CD4-positive, alpha-beta memory T cell (primary cell): ENCODE measurements around the gene CREBL2. TPM values are rescaled to one million over a fixed set of nuclear protein-coding genes. Genes with fewer than 3 reads are reported as not detected.

Source experiments
- CTCF ChIA-PET: fragments of 350-600 bp; sonication (Branson Sonifier 250); formaldehyde crosslinking; loops from one replicate; lab custom pipeline; 2021; ENCODE audit warnings: inconsistent platforms; ENCODE audit not compliant: partially characterized antibody; lab: Charles Lee
- POLR2A ChIA-PET: fragments of 350-600 bp; sonication (Branson Sonifier 250); formaldehyde crosslinking; loops from one replicate; lab custom pipeline; 2021; ENCODE audit not compliant: partially characterized antibody; lab: Charles Lee
- DNase-seq, 5 donors: peaks; one replicate each; pipeline versions ENCODE4 v3.0.0 to v3.0.0-alpha.2; 2020 to 2022; ENCODE audit warnings: mixed read lengths in 1 of 5
- H3K27ac ChIP-seq: one replicate; pipeline ENCODE4 v1.7.0; 2013; ENCODE audit warnings: low read depth, low read length
- H3K27me3 ChIP-seq: 2 replicates; pipeline ENCODE4 v1.7.0; 2013; ENCODE audit warnings: mild to moderate bottlenecking, low read length, moderate library complexity; ENCODE audit not compliant: insufficient read depth
- H3K36me3 ChIP-seq: 2 replicates; pipeline ENCODE4 v1.7.0; 2013; ENCODE audit warnings: mild to moderate bottlenecking, low read length, moderate library complexity; ENCODE audit not compliant: insufficient read depth
- H3K4me1 ChIP-seq: 2 replicates; pipeline ENCODE4 v1.7.0; 2013; ENCODE audit warnings: mild to moderate bottlenecking, low read length, moderate library complexity; ENCODE audit not compliant: insufficient read depth
- H3K4me3 ChIP-seq, 2 donors: one replicate each; pipeline ENCODE4 v1.7.0; 2013; ENCODE audit warnings: low read length in 2 of 2, mild to moderate bottlenecking in 1 of 2
- H3K9me3 ChIP-seq, 2 donors: one replicate each; pipeline ENCODE4 v1.7.0; 2013; ENCODE audit warnings: low read length in 2 of 2, control low read depth in 1 of 2; ENCODE audit not compliant: control insufficient read depth in 1 of 2
- H3K27ac Mint-ChIP-seq, 7 donors: one replicate each; pipeline ENCODE4 v1.8.0; 2020 to 2021; ENCODE audit warnings: mixed read lengths in 7 of 7, mild to moderate bottlenecking in 6 of 7, inconsistent platforms in 3 of 7, moderate library complexity in 3 of 7
- H3K27me3 Mint-ChIP-seq, 2 donors: one replicate each; pipeline ENCODE4 v1.8.0; 2020 to 2021; ENCODE audit warnings: mixed read lengths in 2 of 2
- H3K36me3 Mint-ChIP-seq, 2 donors: one replicate each; pipeline ENCODE4 v1.8.0; 2020 to 2021; ENCODE audit warnings: mixed read lengths in 2 of 2, inconsistent platforms in 1 of 2, mild to moderate bottlenecking in 1 of 2
- H3K4me1 Mint-ChIP-seq, 4 donors: one replicate each; pipeline ENCODE4 v1.8.0; 2020 to 2021; ENCODE audit warnings: mixed read lengths in 4 of 4, mild to moderate bottlenecking in 1 of 4
- H3K4me3 Mint-ChIP-seq, 8 donors: one replicate each; pipeline ENCODE4 v1.8.0; 2020 to 2021; ENCODE audit warnings: mixed read lengths in 8 of 8, mild to moderate bottlenecking in 7 of 8, moderate library complexity in 6 of 8, inconsistent platforms in 3 of 8
- H3K9me3 Mint-ChIP-seq, 8 donors: one replicate each; pipeline ENCODE4 v1.8.0; 2020 to 2021; ENCODE audit warnings: mixed read lengths in 8 of 8, mild to moderate bottlenecking in 5 of 8, inconsistent platforms in 3 of 8, moderate library complexity in 1 of 8
- intact Hi-C: fragments of 100-400 bp; cut with micrococcal nuclease; formaldehyde crosslinking; loops from one replicate; pipeline ENCODE4 v1.15.1; 2023
- polyA plus RNA-seq, 2 donors: library from polyadenylated mRNA; unstranded; fragments of 300-500 nt; fragmentation: Illumina TruSeq; gene quantifications; one replicate each; pipeline ENCODE4 v1.2.3, GENCODE V29; 2021
- total RNA-seq, 2 experiments: library from RNA; stranded (reverse); gene quantifications; one replicate each; pipeline ENCODE4 v1.2.3, GENCODE V29; 2021

CREBL2 gene
- total and polyA plus RNA-seq, 4 experiments from 2014 or later, result 51.0 to 107 (median 61.8) TPM

- Mint-ChIP-seq H3K4me1 (peaks cover 0 to 3% (median 0%) of the 10 kb centered on the region in 4 donors), H3K9me3 (no peaks in the 10 kb centered on the region), H3K4me3 (no peak overlapping the region), H3K27ac (peak overlapping the region in 1 of 7 donors; percentile 57), H3K27me3 (no peaks in the 10 kb centered on the region), H3K36me3 (peaks cover 2 to 9% of the 10 kb centered on the region in 2 donors)
- no peak for DNase-seq
- CTCF ChIA-PET, result interaction anchor here (3.0 kb wide), 1 partner anchor 9 kb away, joined by 10 read pairs; no protein-coding TSS in a partner anchor
- no peak overlapping the region for H3K4me3 ChIP-seq
- intact Hi-C loops, result no loop called here
- H3K27me3 ChIP-seq, result no peaks in the 10 kb centered on the region
- no peaks in the 10 kb centered on the region for H3K36me3 ChIP-seq
- H3K4me1 ChIP-seq, result no peaks in the 10 kb centered on the region
- H3K9me3 ChIP-seq, result no peaks in the 10 kb centered on the region
- POLR2A ChIA-PET, result interaction anchor here (1.1 to 1.4 kb wide), 2 partner anchors 51 to 53 kb away, joined by 3 read pairs; no protein-coding TSS in a partner anchor
- no peak overlapping the region for H3K27ac ChIP-seq
Observed at GRCh38 chr12:12665194-12665593, 53.5 kb downstream of the CREBL2 start.

GRCh38 chr12:12668005-12668404, 56.3 kb downstream of the CREBL2 start:
- DNase-seq, result no peak
- Histone ChIP-seq H3K9me3 (no peaks in the 10 kb centered on the region), H3K27me3 (no peaks in the 10 kb centered on the region), H3K4me1 (no peaks in the 10 kb centered on the region), H3K36me3 (no peaks in the 10 kb centered on the region), H3K27ac (no peak overlapping the region), H3K4me3 (no peak overlapping the region)
- POLR2A ChIA-PET, result interaction anchor here (0.7 kb wide), 1 partner anchor 46 kb away, joined by 4 read pairs; no protein-coding TSS in a partner anchor
- CTCF ChIA-PET, result interaction anchor here (0.8 to 3.0 kb wide), 2 partner anchors 12 to 22 kb away, joined by 3 to 10 read pairs; no protein-coding TSS in a partner anchor
- Mint-ChIP-seq H3K36me3 (no peaks in the 10 kb centered on the region), H3K27me3 (no peaks in the 10 kb centered on the region), H3K9me3 (no peaks in the 10 kb centered on the region), H3K27ac (no peak overlapping the region), H3K4me1 (peaks cover 0 to 3% (median 0%) of the 10 kb centered on the region in 4 donors), H3K4me3 (no peak overlapping the region)
- intact Hi-C loops, result no loop called here

GRCh38 chr12:12669020-12669419, 57.3 kb downstream of the CREBL2 start:
- H3K4me3 ChIP-seq, result no peak overlapping the region
- no peak for DNase-seq
- no peaks in the 10 kb centered on the region for H3K27me3 ChIP-seq
- ChIA-PET CTCF (interaction anchor here (1.6 kb wide), 1 partner anchor 68 kb away, joined by 5 read pairs; no protein-coding TSS in a partner anchor), POLR2A (no interaction called here)
- H3K4me1 Mint-ChIP-seq, result peaks cover 0 to 3% (median 0%) of the 10 kb centered on the region in 4 donors
- H3K27ac ChIP-seq, result no peak overlapping the region
- H3K36me3 ChIP-seq, result no peaks in the 10 kb centered on the region
- H3K27ac Mint-ChIP-seq, result no peak overlapping the region
- intact Hi-C loops, result no loop called here
- no peak overlapping the region for H3K4me3 Mint-ChIP-seq
- no peaks in the 10 kb centered on the region for H3K4me1 ChIP-seq
- H3K36me3 Mint-ChIP-seq, result no peaks in the 10 kb centered on the region
- no peaks in the 10 kb centered on the region for H3K9me3 ChIP-seq
- H3K27me3 Mint-ChIP-seq, result no peaks in the 10 kb centered on the region
- no peaks in the 10 kb centered on the region for H3K9me3 Mint-ChIP-seq

GRCh38 chr12:12671850-12672660, 60.4 kb downstream of the CREBL2 start:
- no peak overlapping the region for H3K27ac Mint-ChIP-seq
- H3K9me3 Mint-ChIP-seq, result no peaks in the 10 kb centered on the region
- intact Hi-C loops, result no loop called here
- Histone ChIP-seq H3K4me3 (no peak overlapping the region), H3K27ac (no peak overlapping the region), H3K27me3 (no peaks in the 10 kb centered on the region), H3K36me3 (no peaks in the 10 kb centered on the region), H3K9me3 (no peaks in the 10 kb centered on the region), H3K4me1 (no peaks in the 10 kb centered on the region)
- no peak for DNase-seq
- no peaks in the 10 kb centered on the region for H3K27me3 Mint-ChIP-seq
- H3K4me3 Mint-ChIP-seq, result peak overlapping the region in 1 of 8 donors; percentile 14
- no peaks in the 10 kb centered on the region for H3K36me3 Mint-ChIP-seq
- POLR2A ChIA-PET, result interaction anchor here (1.0 to 1.5 kb wide), 2 partner anchors 65 to 315 kb away, joined by 3 to 4 read pairs; partner anchors contain the start of gene BORCS5
- H3K4me1 Mint-ChIP-seq, result peaks cover 0 to 4% (median 3%) of the 10 kb centered on the region in 4 donors
- CTCF ChIA-PET, result interaction anchor here (0.8 to 2.5 kb wide), 5 partner anchors 9 to 65 kb away, joined by 3 to 8 read pairs (median 5); no protein-coding TSS in a partner anchor

GRCh38 chr12:12673296-12673695, 61.6 kb downstream of the CREBL2 start:
- Histone ChIP-seq H3K27ac (no peak overlapping the region), H3K9me3 (no peaks in the 10 kb centered on the region), H3K27me3 (no peaks in the 10 kb centered on the region), H3K4me1 (no peaks in the 10 kb centered on the region), H3K36me3 (no peaks in the 10 kb centered on the region), H3K4me3 (no peak overlapping the region)
- no peaks in the 10 kb centered on the region for H3K36me3 Mint-ChIP-seq
- H3K4me3 Mint-ChIP-seq, result no peak overlapping the region
- intact Hi-C loops, result no loop called here
- no peak for DNase-seq
- H3K27me3 Mint-ChIP-seq, result no peaks in the 10 kb centered on the region
- H3K27ac Mint-ChIP-seq, result no peak overlapping the region
- H3K9me3 Mint-ChIP-seq, result no peaks in the 10 kb centered on the region
- H3K4me1 Mint-ChIP-seq, result peaks cover 0 to 4% (median 3%) of the 10 kb centered on the region in 4 donors
- CTCF ChIA-PET, result interaction anchor here (1.2 to 2.5 kb wide), 2 partner anchors 18 to 63 kb away, joined by 4 to 8 read pairs; no protein-coding TSS in a partner anchor
- POLR2A ChIA-PET, result no interaction called here

GRCh38 chr12:12676605-12677004, 64.9 kb downstream of the CREBL2 start:
- H3K4me3 Mint-ChIP-seq, result no peak overlapping the region
- Histone ChIP-seq H3K9me3 (no peaks in the 10 kb centered on the region), H3K36me3 (no peaks in the 10 kb centered on the region), H3K4me3 (no peak overlapping the region), H3K27ac (no peak overlapping the region), H3K27me3 (no peaks in the 10 kb centered on the region), H3K4me1 (no peaks in the 10 kb centered on the region)
- intact Hi-C loops, result no loop called here
- ChIA-PET POLR2A (no interaction called here), CTCF (no interaction called here)
- peaks cover 0 to 4% (median 1%) of the 10 kb centered on the region in 4 donors for H3K4me1 Mint-ChIP-seq
- no peaks in the 10 kb centered on the region for H3K27me3 Mint-ChIP-seq
- no peaks in the 10 kb centered on the region for H3K36me3 Mint-ChIP-seq
- no peak for DNase-seq
- H3K27ac Mint-ChIP-seq, result no peak overlapping the region
- H3K9me3 Mint-ChIP-seq, result no peaks in the 10 kb centered on the region
